DLD1 (cell line): ENCODE results near the gene IGFBP4.

ENCODE experiments used
- in situ Hi-C: cut with HindIII; loops from 2 replicates; pipeline ENCODE4 v1.10.0; 2017; ENCODE audit warnings: low sequenced_read_pairs

IGFBP4 gene

GRCh38 chr17:40469805-40470675 is 26.8 kb downstream of the IGFBP4 start:
- in situ Hi-C loops, result no loop called here

- in situ Hi-C loops, result no loop called here
Observed at GRCh38 chr17:40470932-40471828, 27.9 kb downstream of the IGFBP4 start.

DNA sequence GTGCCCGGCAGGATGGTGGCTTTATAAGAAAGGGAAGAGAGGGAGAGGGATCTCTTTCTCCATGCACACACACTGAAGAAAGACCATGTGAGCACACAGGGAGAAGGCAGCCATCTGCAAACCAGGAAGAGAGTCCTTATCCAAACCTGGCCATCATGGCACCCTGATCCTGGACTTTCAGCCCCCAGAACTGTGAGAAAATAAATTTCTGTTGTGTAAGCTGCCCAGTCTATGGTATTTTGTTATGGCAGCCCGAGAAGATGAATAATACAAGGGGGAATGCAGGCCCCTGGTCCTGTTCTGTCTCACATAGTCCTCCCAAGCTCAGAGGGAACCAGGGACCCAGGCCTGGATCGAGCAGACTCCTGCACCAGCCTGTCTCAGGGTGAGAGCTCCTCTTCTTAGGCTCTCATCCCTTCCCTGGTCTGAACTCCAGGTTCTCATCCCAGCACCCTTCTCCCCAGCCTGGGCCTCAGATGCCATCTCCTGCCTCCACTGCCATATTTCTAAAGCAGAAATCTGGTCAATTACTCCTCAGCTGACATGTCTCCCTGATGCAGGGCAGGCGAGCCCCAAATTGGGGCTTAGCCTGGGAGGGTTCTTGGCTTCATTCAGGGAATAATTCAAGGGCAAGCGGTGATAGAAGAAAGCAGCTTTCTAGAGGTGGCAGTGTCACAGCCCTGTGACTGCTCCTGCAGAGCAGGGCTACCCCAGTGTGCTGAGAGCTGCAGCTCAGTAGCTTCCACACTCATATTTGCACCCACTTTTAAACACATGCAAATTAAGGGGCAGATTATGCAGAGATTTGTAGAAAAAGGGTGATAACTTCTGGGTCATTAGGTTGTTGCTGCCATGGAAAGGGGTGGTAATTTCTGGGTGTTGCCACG is 28.8 kb downstream of the IGFBP4 start:
- in situ Hi-C loops, result no loop called here

GRCh38 chr17:40472733-40473452 is 29.6 kb downstream of the IGFBP4 start:
- in situ Hi-C loops, result no loop called here

DNA sequence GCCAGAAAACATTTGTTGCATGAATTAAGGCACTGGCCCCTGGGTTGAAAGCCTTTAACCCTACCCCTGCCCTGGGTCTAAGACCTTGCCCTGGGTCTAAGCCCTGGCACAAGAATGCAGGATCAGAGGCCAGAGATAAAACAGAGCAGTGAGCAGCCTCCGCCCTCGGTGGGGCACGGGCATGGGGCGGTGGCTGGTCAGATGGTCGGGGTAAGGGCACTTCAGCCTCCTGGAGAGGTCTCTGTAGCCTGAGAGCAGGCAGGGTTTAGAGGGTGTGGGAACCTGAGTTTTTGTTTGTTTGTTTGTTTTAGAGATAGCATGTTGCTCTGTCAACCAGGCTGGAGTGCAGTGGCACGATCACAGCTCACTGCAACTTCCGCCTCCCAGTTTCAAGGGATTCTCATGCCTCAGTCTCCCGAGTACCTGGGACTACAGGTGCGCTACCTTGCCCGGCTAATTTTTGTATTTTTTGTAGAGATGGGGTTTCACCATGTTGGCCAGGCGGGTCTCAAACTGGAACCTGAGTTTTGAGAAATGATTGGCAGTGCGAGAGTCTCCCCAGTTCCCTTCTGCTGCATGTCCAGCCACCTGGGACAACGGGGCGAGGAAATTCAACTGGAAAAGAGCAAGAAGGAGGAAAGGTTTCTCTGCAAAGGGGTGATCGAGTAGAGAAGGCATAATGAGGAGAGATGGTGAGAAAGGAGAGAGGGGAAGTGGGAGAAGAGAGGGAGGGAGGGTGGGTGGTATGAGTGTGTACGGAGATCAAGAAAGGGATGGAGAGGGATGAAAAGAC is 30.5 kb downstream of the IGFBP4 start:
- in situ Hi-C loops, result no loop called here

DNA sequence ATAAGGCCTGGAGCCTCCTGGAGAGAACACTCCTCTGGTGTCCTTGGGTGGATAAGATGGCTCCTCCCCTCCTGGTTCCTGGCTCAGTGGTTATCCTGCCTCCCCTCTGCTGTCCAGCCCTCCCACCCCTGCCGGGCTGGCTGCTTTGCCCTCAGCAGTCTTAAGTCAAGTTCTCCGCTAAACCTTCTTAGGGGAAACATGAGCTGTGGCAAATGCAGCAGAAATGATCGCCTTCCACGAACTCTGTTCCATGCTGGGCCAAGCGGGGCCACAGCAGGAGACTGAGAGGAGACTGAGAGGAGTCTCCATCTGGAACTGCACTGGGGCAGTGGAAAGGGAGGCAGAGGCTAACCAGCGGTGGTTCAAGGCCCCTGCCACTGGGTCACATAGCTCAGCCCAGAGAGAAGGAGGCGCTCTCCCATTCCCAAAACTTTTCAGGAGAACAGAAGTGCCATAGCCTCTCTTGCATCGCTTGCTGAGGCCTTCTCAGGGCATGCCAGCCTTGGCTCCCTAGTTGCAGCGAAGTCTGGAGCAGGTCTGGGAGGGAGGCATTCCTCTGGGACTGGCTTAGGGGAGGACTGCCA is 31.3 kb downstream of the IGFBP4 start:
- in situ Hi-C loops, result no loop called here

DNA sequence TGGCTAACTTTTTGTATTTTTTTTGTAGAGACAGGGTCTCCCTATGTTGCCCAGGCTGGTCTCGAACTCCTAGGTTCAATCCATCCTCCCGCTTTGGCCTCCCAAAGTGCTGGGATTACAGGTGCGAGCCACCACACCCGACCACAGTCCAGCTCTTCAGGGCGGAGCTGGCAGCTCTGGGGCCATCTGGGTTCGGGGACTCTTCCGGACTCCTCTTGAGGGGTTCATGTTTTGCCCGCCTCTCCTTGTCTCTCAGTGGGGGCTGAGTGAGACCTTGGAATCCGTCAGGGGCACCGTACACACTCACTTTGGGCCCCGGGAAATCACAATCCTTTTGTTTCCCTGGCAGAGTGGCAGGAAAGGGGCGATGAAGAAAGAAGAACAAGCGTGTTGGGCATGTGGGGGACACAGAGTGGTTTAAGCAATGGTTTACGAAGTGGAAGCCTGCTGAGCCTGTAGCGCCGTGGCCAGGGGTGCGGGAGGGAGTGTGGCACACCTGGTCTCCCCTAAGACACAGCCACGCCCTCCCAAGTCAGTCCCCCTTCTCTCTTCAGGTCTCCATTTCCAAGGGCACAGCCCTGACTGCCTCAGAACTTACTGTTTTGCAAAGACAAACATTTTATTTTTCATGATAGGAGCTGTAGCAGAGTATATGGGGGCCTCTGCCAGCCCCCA is 32.1 kb downstream of the IGFBP4 start:
- in situ Hi-C loops, result no loop called here

DNA sequence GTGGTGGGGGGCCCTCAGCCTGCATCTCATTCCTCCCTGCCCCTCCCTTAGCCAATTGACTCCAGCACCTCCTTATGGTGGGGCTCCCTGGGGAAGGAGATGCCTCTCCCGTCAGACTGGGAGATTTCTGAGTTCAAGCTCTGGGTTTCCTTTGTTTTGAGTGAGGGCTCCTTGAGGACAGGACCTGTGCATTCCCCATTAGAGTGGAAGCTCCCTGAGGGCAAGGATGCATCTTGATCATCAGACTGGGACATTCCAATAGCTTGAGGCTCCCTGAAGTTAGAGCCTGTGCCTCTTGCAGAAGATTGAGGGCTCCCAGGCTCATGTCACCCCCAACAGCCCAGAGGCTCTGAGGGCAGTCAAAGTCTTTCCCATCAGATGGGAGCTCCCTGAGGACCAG is 34.5 kb downstream of the IGFBP4 start:
- in situ Hi-C loops, result no loop called here

DNA sequence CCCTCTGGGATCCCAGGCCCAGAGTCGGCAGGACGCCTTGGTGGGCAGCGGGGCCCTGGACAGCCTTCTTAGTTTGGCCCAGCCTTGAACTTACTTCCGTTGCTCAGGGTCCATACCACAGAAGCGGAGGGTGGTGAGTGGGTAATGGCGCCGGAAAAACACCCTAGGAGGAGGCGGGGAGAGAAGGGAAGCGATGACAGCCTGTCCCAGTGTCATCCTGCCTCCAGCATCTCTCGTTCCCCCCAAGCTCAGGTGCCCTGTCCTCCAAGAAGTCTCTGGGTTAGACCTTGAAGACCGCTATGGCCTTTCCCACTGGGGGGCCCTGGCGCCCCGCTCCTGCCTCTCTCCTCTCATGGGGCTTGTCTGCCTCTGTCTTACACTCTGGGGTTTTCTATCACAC is 35.2 kb downstream of the IGFBP4 start:
- in situ Hi-C loops, result no loop called here

DNA sequence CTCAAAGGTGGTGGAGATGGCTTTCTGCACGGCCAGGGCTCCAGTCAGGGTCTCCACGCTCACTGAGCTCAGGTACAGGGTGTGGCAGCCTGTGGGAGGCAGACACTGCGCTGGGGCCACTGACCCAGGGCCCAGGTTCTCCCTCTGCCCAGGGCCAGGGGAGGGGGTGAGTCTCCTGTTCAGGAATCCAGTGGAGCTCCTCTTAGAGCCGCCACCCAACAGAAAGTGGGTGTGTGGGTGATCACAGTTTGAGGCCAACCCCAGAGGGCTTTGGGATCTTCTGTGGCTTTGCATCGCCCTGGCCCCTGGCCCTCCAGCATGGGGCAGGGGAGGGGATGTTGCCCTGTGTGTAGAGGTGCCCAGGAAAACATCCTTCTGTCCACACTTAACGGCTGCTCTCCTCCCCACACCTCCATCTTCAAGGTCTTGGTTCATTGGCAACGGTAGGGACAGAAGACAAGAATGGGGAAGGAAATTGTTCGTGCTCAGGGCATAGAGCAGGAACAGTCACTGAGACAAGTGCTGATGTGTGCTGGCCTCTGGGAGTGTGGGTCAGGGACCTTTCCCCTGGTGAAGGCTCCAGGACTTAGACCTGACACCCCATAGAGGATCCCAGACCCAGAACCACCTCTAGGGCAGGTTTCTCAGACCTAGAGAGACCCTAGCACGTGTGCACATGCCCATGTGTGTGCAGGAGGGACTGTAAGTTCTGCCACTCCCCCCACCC is 36.7 kb downstream of the IGFBP4 start:
- in situ Hi-C loops, result no loop called here

DNA sequence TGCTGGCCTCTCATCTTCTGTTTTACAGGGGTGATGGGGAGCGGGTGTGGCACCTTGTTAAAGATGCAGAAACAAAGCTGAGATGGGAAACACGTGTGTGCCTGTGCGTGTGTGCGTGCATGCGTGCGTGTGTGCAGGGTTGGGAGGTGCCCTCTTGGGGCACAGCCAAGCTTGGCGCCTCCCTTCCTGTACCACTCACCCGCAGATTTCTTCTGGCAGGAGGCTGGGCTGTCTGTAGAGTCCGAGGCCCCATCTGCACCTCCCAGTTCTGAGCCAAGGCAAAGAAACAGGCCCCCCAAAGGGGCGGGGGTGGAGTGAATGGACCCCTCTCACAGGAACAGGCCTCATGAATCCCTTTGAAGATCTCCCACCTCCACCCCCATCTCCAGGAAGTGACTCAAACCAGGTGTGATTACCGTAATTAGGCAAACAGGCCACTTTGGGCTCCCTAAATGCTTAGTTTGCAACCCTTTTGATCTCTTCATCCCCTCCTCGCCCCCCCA is 37.3 kb downstream of the IGFBP4 start:
- in situ Hi-C loops, result no loop called here

DNA sequence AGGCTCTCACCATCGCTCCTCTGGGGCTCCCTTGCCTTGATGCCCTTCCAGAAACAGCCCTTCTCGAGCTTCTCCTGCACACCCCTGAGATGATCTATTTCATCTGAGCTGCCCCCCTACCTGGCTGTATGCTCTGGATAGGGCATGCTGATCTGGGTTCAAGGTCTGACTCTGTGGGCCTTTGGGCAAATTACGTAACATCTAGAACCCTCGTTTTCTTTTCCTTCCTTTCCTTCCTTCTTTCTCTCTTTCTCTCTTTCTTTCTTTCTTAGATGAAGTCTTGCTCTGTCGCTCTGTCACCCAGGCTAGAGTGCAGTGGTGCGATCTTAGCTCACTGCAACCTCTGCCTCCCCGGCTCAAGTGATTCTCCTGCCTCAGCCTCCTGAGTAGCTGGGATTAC is 37.9 kb downstream of the IGFBP4 start:
- in situ Hi-C loops, result no loop called here

GRCh38 chr17:40482722-40483121 is 39.5 kb downstream of the IGFBP4 start:
- in situ Hi-C loops, result no loop called here

DNA sequence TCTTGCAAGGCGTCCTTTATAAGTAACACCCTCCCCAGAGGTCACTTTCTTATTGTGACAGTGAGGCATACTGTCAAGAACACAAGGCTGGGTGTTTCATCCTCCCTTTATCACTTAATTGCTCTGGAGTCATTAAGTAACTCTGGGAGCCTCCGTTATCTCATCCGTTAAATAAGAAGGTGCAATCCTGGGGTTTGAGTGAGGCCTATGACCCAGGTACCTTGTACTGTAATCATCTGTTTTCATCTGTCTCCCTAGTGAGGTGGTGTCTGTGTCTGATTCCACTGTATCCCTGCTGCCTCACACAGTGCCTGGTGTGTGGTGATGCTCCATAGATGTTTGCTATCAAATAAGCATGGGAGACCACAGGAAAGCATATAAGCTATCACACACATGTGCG is 40.4 kb downstream of the IGFBP4 start:
- in situ Hi-C loops, result no loop called here

DNA sequence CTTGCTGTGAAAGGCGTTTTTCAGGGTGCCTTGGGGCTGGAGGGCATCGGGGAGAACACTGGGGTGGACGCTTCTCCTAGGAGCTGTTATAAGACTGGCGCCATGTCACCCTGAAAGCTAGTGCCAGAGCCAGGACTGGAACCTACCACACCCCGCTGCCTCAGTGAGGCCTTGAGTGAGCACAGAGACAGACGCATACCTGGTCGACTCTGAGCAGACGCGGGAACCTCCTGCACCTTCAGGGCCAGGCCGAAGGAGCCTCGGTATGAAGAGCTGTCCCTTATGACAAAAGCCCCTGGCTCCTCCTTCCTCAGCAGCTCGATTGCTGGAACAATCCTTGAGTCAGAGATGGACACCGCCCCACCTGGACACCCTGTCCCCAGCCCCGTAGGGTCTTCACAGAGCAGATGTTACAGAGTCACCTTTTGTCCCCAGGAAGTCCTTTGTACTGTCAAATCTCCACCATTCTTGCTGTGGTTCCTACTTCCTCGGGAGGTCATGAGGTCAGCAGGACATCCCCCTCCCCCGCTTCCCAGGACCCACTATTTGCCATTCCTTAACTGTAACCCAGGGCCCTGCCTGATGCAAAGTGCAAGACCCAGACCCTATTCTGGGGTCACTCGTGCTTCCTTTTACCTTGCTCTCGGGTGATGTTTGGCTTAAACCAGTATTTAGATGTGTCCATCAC is 41.2 kb downstream of the IGFBP4 start:
- in situ Hi-C loops, result no loop called here

- in situ Hi-C loops, result no loop called here
Observed at GRCh38 chr17:40484973-40485530, 41.8 kb downstream of the IGFBP4 start.
